ENCODE results near the gene BTBD16. TPM values are rescaled to one million over a fixed set of nuclear protein-coding genes. Genes with fewer than 3 reads are reported as not detected.

BTBD16 gene
- total and polyA plus RNA-seq, 2 of the 13 experiments (the other 11 are each of a cell fraction or from before 2014, with no cell fraction given), result 5.0 to 11.9 TPM

DNA sequence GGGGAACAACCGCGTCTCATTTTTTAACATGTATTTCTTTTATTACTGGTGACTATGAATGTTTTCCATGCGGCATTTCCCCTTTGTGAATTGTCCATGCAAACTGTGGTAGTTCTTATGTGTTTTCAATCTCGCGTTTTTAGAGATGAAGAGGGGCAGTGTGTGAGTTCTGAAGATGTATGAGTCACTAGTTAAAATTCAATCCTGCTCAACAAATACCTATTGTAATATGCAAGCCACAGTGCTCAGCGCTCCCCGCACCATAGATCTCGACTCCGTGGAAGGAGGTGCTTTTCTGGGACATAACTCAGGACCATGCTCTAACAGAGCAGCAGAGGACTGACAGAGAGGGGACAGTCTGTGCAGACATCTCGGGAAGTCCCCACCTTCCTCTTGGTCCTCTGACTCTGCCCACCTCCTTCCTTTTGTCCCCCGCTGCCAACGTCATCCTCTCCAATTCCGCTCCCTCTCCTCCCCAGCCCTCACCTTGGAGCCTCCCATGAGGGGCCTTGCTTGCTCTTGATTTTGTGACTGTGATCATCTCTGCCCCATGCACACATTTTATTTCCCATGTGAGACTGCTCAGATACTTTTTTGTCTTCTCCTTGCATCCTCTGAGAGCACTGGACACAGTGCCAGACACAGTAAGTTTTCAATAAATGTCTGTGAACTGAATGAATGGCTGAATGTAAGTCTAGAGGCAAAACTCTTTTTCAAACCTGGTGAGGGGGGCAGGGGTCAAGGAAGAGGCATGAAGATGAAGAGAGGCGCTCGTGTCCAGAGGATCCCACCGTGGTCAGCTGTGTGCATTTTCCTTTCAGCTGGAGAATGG, 60.7 kb downstream of the BTBD16 start (continued):
- TF ChIP-seq ARID5B (CRISPR knock-in tag; IDR thresholded peaks at IDR 0.05) (peak; percentile 77), TCF12 (IDR thresholded peaks at IDR 0.05) (no peak), TCF12 (CRISPR knock-in tag; IDR thresholded peaks at IDR 0.05) (no peak), ZNF788 (CRISPR knock-in tag; IDR thresholded peaks at IDR 0.05; ENCODE audit: borderline replicate concordance) (peak; percentile 61; the same call in 1 of the 2 replicates), FOXC1 (CRISPR knock-in tag; IDR thresholded peaks at IDR 0.05; ENCODE audit: borderline replicate concordance) (0 out of 2 replicates have a peak, but pooled peaks have one; percentile 50), ZSCAN21 (CRISPR knock-in tag; IDR thresholded peaks at IDR 0.05; ENCODE audit: borderline replicate concordance) (peak; percentile 48; the same call in 1 of the 2 replicates), ZNF354B (CRISPR knock-in tag; IDR thresholded peaks at IDR 0.05) (no peak), KLF9 (CRISPR knock-in tag; IDR thresholded peaks at IDR 0.05; ENCODE audit: low read depth) (peak; percentile 82; the same call in 1 of the 2 replicates), ZMYM2 (CRISPR knock-in tag; IDR thresholded peaks at IDR 0.05) (no peak), POLR2G (IDR thresholded peaks at IDR 0.05; ENCODE audit: low read depth, low read length) (peak; percentile 94), RARG (CRISPR knock-in tag; IDR thresholded peaks at IDR 0.05; ENCODE audit: low read depth) (no peak), ZNF605 (CRISPR knock-in tag; IDR thresholded peaks at IDR 0.05) (no peak; the same call in 1 of the 2 replicates), HNF1A (IDR thresholded peaks at IDR 0.05; ENCODE audit: low read depth) (peak; percentile 88), HNF1A (CRISPR knock-in tag; IDR thresholded peaks at IDR 0.05; ENCODE audit: borderline replicate concordance) (peak; percentile 94), HNRNPL (IDR thresholded peaks at IDR 0.05; ENCODE audit: low read depth, low read length) (no peak)
- TF ChIP-seq, protein P1, sequence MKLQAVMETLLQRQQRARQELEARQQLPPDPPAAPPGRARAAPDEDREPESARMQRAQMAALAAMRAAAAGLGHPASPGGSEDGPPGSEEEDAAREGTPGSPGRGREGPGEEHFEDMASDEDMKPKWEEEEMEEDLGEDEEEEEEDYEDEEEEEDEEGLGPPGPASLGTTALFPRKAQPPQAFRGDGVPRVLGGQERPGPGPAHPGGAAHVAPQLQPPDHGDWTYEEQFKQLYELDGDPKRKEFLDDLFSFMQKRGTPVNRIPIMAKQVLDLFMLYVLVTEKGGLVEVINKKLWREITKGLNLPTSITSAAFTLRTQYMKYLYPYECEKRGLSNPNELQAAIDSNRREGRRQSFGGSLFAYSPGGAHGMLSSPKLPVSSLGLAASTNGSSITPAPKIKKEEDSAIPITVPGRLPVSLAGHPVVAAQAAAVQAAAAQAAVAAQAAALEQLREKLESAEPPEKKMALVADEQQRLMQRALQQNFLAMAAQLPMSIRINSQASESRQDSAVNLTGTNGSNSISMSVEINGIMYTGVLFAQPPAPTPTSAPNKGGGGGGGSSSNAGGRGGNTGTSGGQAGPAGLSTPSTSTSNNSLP (IDR thresholded peaks at IDR 0.05; ENCODE audit: low read depth, low read length), result peak; percentile 38; the same call in 1 of the 2 replicates
- TF ChIP-seq, protein P2, sequence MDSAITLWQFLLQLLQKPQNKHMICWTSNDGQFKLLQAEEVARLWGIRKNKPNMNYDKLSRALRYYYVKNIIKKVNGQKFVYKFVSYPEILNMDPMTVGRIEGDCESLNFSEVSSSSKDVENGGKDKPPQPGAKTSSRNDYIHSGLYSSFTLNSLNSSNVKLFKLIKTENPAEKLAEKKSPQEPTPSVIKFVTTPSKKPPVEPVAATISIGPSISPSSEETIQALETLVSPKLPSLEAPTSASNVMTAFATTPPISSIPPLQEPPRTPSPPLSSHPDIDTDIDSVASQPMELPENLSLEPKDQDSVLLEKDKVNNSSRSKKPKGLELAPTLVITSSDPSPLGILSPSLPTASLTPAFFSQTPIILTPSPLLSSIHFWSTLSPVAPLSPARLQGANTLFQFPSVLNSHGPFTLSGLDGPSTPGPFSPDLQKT (CRISPR knock-in tag; IDR thresholded peaks at IDR 0.05; ENCODE audit: borderline replicate concordance), result no peak

Measured in HepG2 (cell line).